GM12801 (cell line): ENCODE measurements around the gene TGFBI.

ENCODE experiments used
- TF ChIP-seq, protein P1 (sequence below): IDR thresholded peaks from one replicate; pipeline ENCODE4 v1.5.1; 2011; ENCODE audit warnings: control low read depth; ENCODE audit not compliant: insufficient read length; ENCODE audit errors: extremely low read depth

The TGFBI gene

DNA sequence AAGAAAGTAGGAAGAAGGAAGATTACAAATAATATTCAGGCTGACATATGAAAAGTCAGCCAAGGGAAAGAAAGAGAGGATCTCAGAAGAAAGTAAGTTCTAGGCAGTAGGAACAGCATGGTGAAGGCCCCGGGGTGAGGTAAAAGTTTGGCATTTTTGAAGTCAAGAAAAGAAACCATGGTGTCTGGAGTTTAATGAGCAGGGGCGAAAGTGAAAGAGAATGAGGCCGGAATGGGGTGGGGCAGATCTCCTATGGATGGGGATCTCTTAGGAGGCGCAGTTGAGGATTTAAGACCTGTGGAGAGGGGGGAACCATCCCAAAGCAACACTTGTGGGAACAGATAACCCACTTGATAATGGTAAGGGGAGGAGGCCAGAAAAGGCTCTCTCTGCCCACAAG lies 61.5 kb downstream of the TGFBI start:
- TF ChIP-seq, protein P1, sequence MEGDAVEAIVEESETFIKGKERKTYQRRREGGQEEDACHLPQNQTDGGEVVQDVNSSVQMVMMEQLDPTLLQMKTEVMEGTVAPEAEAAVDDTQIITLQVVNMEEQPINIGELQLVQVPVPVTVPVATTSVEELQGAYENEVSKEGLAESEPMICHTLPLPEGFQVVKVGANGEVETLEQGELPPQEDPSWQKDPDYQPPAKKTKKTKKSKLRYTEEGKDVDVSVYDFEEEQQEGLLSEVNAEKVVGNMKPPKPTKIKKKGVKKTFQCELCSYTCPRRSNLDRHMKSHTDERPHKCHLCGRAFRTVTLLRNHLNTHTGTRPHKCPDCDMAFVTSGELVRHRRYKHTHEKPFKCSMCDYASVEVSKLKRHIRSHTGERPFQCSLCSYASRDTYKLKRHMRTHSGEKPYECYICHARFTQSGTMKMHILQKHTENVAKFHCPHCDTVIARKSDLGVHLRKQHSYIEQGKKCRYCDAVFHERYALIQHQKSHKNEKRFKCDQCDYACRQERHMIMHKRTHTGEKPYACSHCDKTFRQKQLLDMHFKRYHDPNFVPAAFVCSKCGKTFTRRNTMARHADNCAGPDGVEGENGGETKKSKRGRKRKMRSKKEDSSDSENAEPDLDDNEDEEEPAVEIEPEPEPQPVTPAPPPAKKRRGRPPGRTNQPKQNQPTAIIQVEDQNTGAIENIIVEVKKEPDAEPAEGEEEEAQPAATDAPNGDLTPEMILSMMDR: no peak

DNA sequence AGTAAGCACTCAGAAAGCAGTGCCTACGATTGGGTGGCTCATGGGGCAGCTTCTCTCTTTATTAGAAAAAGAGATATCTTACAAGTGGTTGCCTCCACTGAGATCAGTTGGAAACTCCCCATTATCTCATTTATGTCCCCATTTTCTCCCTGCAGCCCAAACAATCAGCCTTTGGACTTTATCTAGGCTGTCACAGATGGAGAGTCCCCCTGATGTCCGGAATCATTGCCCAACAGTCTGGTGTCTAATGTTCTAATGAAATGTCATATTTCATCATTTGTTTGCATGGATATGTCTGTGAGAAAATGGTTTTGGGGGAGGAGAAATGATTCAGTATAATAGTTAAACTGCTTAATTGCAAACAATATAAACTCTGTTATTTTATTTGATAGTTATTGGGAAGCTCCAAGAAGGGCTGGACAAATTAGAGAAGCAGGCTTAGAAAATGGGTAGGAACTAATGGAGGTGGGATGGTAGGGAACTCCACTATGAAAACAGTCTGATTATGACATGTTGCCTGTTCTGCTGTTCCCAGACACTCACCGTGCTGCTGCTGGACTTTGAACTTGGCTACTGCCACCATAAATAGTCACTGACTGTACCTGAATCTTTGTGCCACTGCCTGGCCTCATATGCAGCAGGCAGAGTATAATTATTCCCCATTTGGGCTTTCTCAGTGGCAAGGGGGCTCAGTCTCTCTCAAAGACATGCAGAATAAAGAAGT lies 65.6 kb downstream of the TGFBI start:
- TF ChIP-seq, protein P1: no peak

DNA sequence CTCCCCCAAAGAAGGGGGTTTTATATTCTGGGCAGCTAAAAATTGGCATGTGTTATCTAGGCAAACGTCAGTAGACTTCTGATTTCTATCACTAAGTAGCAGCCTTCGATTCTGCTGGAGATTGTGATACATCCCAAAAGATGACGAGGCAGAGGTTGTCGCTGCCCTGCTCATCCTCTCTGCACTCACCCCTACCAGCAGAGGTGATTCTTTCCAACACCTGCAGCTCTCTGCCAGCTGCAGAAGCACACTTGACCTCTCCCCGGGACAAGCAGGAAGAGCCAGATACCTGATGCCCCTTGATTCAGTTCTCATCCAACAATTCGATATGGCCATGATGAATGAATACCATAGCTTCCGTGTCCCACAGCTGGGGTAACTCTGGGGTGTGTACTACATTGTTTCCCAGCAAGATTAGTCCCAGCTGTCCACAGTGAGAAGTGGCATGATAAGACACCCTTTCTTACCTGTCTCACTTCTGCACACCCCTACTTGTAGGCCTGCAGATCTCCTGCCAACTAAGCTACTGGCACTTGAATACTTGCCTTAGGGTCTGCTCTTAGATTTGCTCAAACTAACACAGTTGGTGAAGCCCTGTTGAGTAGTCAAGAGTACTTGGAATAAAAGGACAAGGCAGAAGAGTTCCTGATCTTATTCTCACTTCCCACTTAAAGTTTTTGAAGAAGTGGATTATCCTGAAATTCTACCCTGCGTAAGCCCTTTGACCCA lies 66.3 kb downstream of the TGFBI start:
- TF ChIP-seq, protein P1: no peak

DNA sequence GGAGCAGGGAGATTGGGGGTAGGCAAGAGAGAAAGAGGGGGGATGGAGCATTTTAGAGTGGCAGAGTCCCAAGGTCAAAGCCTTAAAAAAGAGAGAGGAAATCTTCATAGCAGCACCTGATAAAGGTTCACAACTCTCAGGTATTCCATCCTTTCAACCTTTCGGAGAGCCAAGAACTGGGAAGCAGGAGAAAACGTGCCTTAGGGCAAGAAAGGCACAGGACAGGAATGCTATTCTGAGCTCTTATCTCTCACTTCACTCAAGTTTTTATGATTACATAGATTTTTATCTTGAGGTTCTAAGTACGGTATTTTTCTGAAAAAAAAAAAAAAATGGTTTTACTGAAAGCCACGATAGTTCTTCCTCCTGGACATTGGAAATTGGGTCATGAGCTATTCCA lies 69.4 kb downstream of the TGFBI start:
- TF ChIP-seq, protein P1: no peak

DNA sequence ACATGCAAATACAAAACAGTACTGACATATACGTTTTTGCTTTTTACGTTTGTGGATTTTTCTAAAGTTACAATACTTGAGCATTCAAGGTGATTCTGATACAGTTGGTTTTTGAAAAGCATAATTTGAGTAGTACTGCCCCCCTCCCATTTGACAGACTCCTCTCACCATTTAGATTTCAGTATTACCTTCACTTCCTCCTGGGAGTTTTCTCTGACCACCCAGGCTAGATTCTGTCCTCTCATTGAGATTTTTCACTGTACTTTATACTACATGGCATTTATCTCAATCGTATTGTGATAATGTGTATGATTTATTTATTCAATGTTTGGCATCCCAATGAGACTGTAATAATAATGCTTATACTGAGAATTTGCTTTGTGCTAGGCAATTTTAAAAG lies 71.1 kb downstream of the TGFBI start:
- TF ChIP-seq, protein P1: no peak

DNA sequence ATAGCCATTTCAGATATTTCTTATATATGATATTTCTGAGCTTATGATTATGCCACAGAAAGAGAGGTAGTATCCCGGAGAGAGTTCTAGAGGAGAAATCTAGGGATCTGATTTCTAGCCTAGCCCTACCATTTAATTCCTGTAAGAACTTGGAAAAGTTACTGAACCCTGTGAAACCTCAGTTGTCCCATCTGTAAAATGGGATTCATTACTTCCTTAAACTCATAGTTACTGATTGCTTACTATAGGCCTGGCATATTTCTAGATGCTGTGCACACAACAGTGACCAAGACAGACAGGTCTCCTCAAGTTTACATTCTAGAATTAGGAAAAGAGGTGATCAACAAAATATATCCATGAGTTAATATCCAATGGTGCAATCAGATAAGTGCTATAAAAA lies 73.1 kb downstream of the TGFBI start:
- TF ChIP-seq, protein P1: no peak

DNA sequence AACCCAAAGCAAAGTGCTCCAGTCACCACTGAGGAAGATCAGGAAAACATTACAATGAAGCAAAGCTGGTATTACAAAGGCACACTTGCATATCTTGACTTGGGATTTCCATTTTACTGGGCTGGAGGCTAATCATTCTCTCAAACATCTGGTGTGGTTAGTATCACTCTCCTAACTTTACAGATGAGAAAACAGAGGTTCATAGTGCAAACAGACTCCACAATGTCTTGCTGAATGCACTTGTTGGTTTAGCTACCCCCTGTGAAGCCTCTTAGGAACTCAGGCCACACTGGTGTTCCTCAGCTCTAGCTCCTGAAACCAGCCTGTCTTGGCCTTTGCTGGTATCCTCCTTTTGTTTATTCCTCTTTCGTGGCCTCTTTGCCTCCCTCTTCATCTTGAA lies 74.3 kb downstream of the TGFBI start:
- TF ChIP-seq, protein P1: no peak
